NOMO-1 treated with dmso at 0.1 percent for 144 hours (cell line): ENCODE measurements around the gene DLGAP1.
"Not testable (repeated sequence)": the region's sequence is repeated elsewhere in the genome, so short reads cannot be mapped to it uniquely, and the experiment has no call there.

ENCODE experiments used
- DNase-seq: peaks from one replicate; lab custom pipeline; 2025; ENCODE audit not compliant: unreplicated experiment; lab: John Stamatoyannopoulos, UW

The DLGAP1 gene

GRCh38 chr18:4292696-4293095 is 162.4 kb downstream of the DLGAP1 start:
- no peak for DNase-seq

GRCh38 chr18:4287340-4287739 is 167.8 kb downstream of the DLGAP1 start:
- DNase-seq, result not testable (repeated sequence)

GRCh38 chr18:4286256-4286655 is 168.9 kb downstream of the DLGAP1 start:
- no peak for DNase-seq

- no peak for DNase-seq
Observed at GRCh38 chr18:4285525-4285924, 169.6 kb downstream of the DLGAP1 start.

- no peak for DNase-seq
Observed at GRCh38 chr18:4284528-4284927, 170.6 kb downstream of the DLGAP1 start.

GRCh38 chr18:4283746-4284291 is 171.3 kb downstream of the DLGAP1 start:
- DNase-seq, result no peak

- DNase-seq, result no peak
Observed at GRCh38 chr18:4282954-4283353, 172.2 kb downstream of the DLGAP1 start.

- DNase-seq, result no peak
Observed at GRCh38 chr18:4276953-4277585, 178.0 kb downstream of the DLGAP1 start.

- DNase-seq, result no peak
Observed at GRCh38 chr18:4271952-4272351, 183.2 kb downstream of the DLGAP1 start.

GRCh38 chr18:4270988-4271387 is 184.1 kb downstream of the DLGAP1 start:
- no peak for DNase-seq

- DNase-seq, result no peak
Observed at GRCh38 chr18:4270016-4270415, 185.1 kb downstream of the DLGAP1 start.

GRCh38 chr18:4267641-4268040 is 187.5 kb downstream of the DLGAP1 start:
- no peak for DNase-seq

GRCh38 chr18:4264347-4264791 is 190.7 kb downstream of the DLGAP1 start:
- no peak for DNase-seq

GRCh38 chr18:4260107-4260506 is 195.0 kb downstream of the DLGAP1 start:
- DNase-seq, result no peak

GRCh38 chr18:4256766-4257417 is 198.2 kb downstream of the DLGAP1 start:
- no peak for DNase-seq

- no peak for DNase-seq
Observed at GRCh38 chr18:4254840-4255239, 200.3 kb downstream of the DLGAP1 start.

- DNase-seq, result no peak
Observed at GRCh38 chr18:4252829-4253228, 202.3 kb downstream of the DLGAP1 start.

- no peak for DNase-seq
Observed at GRCh38 chr18:4251873-4252272, 203.2 kb downstream of the DLGAP1 start.

GRCh38 chr18:4251206-4251605 is 203.9 kb downstream of the DLGAP1 start:
- DNase-seq, result no peak

GRCh38 chr18:4250141-4250540 is 205.0 kb downstream of the DLGAP1 start:
- DNase-seq, result no peak

GRCh38 chr18:4248686-4249085 is 206.4 kb downstream of the DLGAP1 start:
- no peak for DNase-seq

GRCh38 chr18:4246374-4246773 is 208.7 kb downstream of the DLGAP1 start:
- no peak for DNase-seq

- DNase-seq, result no peak
Observed at GRCh38 chr18:4245456-4245855, 209.7 kb downstream of the DLGAP1 start.
